Type B pancreatic cell (in vitro differentiated cells): ENCODE data around the gene SSH2. TPM values are rescaled to one million over a fixed set of nuclear protein-coding genes. Genes with fewer than 3 reads are reported as not detected.

ENCODE experiments used
- DNase-seq: peaks from one replicate; pipeline ENCODE4 v3.0.0; 2021; ENCODE audit warnings: mixed read lengths; ENCODE audit not compliant: unreplicated experiment; ENCODE audit errors: extremely low spot score
- H3K27ac Mint-ChIP-seq: 2 replicates; pipeline ENCODE4 v1.8.0; 2021; ENCODE audit warnings: mild to moderate bottlenecking, mixed read lengths
- H3K27me3 Mint-ChIP-seq: 2 replicates; pipeline ENCODE4 v1.8.0; 2021; ENCODE audit warnings: mixed read lengths
- H3K36me3 Mint-ChIP-seq: 2 replicates; pipeline ENCODE4 v1.8.0; 2021; ENCODE audit warnings: mixed read lengths
- H3K4me1 Mint-ChIP-seq: one replicate; pipeline ENCODE4 v1.8.0; 2021; ENCODE audit warnings: mixed read lengths; ENCODE audit not compliant: unreplicated experiment
- H3K4me3 Mint-ChIP-seq: 2 replicates; pipeline ENCODE4 v1.8.0; 2021; ENCODE audit warnings: mild to moderate bottlenecking, mixed read lengths
- H3K9me3 Mint-ChIP-seq: 2 replicates; pipeline ENCODE4 v1.8.0; 2021; ENCODE audit warnings: mixed read lengths
- CTCF ChIP-seq: fragments of 200-600 bp; sonication (generic); conservative IDR thresholded peaks from 2 replicates; pipeline ENCODE4 v1.5.0; 2021; ENCODE audit warnings: antibody characterized with exemption, mild to moderate bottlenecking
- total RNA-seq: library from RNA; stranded (reverse); gene quantifications from 2 replicates; pipeline ENCODE4 v1.2.1, GENCODE V29; 2021; ENCODE audit warnings: low replicate concordance

SSH2 gene
- total RNA-seq, 1 donor from 2014 or later, result 23.8 TPM

DNA sequence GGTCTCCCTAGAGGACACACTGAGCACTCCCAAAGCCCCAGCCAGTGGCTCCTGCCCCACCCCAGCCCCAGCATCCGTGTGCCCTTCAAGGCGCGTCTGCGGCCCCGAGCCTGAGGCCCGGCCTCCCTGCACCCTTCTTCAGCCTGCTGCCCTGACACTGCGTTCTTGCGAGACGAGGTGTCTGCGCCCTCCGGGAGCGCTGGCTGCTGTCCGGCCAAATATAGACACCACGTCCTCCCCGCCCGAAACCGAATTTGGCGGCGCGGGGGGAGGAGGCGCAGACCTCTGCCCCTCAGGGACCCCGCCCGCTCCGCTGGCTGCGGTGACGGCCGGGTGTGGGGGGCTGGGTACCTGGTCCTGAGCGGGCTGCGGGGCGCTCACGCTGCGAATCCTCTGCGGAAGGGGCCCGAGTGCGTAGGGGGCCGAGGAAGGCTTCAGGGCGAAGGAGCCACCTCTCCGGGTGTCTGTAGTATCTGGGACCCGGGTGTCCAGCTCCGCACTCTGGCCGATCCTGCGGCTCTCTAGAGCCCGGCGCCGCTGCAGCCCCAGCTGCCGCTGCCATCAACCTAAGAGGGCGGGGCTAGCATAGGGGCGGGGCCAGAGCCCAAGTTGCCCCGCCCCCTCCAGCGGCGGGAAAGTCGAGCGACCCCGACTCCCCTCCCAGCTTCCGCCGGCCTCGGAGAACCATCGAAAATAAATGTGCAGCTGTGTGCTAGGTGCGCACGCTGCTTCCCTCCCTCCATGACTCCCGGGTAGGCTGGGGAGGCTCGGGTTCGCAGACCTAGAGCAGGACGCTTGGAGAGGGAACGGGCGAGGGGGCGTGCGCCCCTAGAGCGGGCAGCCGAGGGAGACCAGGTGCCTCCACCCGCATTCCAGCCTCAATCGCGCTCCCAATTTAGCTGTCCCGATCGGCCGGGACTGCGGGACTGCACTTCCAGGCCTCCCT is 307.4 kb downstream of the SSH2 start, which contains the start of gene CORO6:
CORO6 (minus strand) TSS at position 576 of the 946 bp plus-strand sequence. CDS start 1,491 bp downstream, outside the sequence.
- peak within 1 kb of the TSS; percentile 84 for H3K4me3 Mint-ChIP-seq
- peaks cover 6% of the 10 kb centered on the region for H3K4me1 Mint-ChIP-seq
- H3K27me3 Mint-ChIP-seq, result peaks cover 37% of the 10 kb centered on the region
- no peak for TF ChIP-seq CTCF
- peak; percentile 79 for DNase-seq
- H3K36me3 Mint-ChIP-seq, result no peaks in the 10 kb centered on the region
- H3K27ac Mint-ChIP-seq, result peak within 1 kb of the TSS; percentile 21
- H3K9me3 Mint-ChIP-seq, result no peaks in the 10 kb centered on the region

DNA sequence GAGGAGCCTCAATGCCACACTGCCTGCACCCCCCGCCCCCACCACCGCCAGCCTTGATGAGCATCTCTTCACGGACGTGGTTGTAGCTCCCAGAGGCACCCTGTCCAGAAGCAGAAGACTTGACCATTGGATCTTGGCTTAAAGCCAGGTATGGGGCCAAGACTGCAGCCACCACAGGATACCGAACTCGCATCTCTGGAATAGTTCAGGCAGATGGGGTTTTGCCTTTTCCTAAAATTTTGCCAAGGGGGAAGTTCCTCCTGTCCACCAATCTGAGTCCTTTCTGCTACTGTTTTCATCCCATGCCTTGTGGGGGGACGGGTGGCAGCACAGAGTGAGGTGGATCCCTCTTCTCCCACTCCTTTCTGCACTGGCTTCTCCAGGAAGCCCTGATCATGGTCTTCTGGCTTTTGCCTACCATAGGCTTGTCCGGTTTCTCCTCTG is 308.3 kb downstream of the SSH2 start:
- no peak for TF ChIP-seq CTCF
- H3K27me3 Mint-ChIP-seq, result peaks cover 45% of the 10 kb centered on the region
- no peaks in the 10 kb centered on the region for H3K36me3 Mint-ChIP-seq
- H3K27ac Mint-ChIP-seq, result no peak overlapping the region
- DNase-seq, result no peak
- H3K9me3 Mint-ChIP-seq, result no peaks in the 10 kb centered on the region
- peak overlapping the region; percentile 84 for H3K4me3 Mint-ChIP-seq
- H3K4me1 Mint-ChIP-seq, result peaks cover 6% of the 10 kb centered on the region

DNA sequence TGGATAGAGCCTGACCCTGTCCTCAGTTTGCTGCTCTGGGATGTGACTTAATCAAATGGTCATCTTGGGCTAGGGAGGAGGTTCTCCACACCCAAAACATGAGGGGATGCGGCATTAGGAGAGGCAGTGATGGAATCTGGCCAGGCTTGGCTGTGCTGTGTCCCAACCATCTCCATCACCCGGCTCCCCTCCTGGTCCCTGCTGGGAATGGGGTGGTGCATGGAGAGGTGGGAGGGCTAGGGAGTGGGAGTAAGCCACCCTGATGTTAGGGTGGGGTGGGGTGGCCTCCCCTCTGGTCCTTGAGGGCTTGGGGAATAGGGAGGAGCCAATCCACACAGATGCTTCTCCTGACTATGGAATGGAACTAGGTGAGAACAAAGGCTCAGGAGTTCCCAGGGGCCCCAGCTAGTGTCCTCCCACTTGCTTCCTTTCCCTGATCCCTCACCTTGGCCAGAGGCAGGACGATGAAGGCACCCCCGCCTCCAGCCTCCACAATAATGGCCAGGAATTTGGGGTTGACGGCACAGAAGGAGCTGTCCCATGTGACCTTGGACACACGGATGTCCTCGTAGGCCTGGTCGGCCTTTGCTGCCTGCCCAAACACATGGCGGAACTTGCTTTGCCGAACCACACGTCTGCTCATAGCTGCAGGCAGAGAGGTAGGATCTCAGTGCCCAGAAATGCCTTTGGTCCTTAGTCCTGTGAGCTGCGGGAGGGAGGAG is 309.1 kb downstream of the SSH2 start:
- Mint-ChIP-seq H3K4me1 (peaks cover 6% of the 10 kb centered on the region), H3K27me3 (peaks cover 54% of the 10 kb centered on the region), H3K4me3 (peak overlapping the region; percentile 57), H3K36me3 (no peaks in the 10 kb centered on the region), H3K9me3 (no peaks in the 10 kb centered on the region), H3K27ac (no peak overlapping the region)
- no peak for TF ChIP-seq CTCF
- DNase-seq, result no peak

- no peak for DNase-seq
- H3K4me3 Mint-ChIP-seq, result no peak overlapping the region
- no peaks in the 10 kb centered on the region for H3K9me3 Mint-ChIP-seq
- peaks cover 6% of the 10 kb centered on the region for H3K4me1 Mint-ChIP-seq
- no peak for TF ChIP-seq CTCF
- no peak overlapping the region for H3K27ac Mint-ChIP-seq
- H3K27me3 Mint-ChIP-seq, result peaks cover 59% of the 10 kb centered on the region
- H3K36me3 Mint-ChIP-seq, result no peaks in the 10 kb centered on the region
Observed at GRCh38 chr17:29620271-29620670, 309.8 kb downstream of the SSH2 start.

DNA sequence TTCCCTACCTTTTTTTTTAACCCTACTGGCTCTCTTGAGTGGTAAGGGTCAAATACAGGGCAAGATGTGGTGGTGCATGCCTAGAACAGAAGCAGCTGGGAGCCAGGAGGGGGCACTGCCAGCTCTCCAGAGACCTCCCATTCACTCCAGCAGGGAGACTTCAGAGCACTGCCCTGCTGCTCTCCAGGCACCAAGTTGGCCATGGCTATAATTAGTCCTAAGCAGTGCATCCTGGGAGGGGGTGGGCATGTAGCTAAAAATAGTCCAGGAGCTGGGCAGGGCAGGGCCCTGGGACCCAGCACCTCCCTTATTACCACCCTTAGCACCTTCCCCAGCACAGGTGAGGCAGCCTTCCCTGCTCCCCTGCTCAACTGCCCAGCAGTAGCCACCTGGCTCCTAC is 310.8 kb downstream of the SSH2 start:
- Mint-ChIP-seq H3K4me1 (peaks cover 6% of the 10 kb centered on the region), H3K27me3 (peaks cover 66% of the 10 kb centered on the region), H3K27ac (no peak overlapping the region), H3K9me3 (no peaks in the 10 kb centered on the region), H3K36me3 (no peaks in the 10 kb centered on the region), H3K4me3 (no peak overlapping the region)
- TF ChIP-seq CTCF, result no peak
- DNase-seq, result no peak
